ENCODE data around the gene HMOX2.

HMOX2 gene

GRCh38 chr16:4475880-4476788, at the start of gene HMOX2:
Gene HMOX2 (plus strand): TSS chr16:4476398. CDS start chr16:4505525, 29,127 bp downstream.
- DNase-seq (ENCODE audit: low read depth): peak; percentile 89

GRCh38 chr16:4426722-4427372, 49.4 kb upstream of the HMOX2 start:
- DNase-seq (ENCODE audit: low read depth): no peak

- DNase-seq (ENCODE audit: low read depth): no peak
Observed at GRCh38 chr16:4428500-4428899, 47.7 kb upstream of the HMOX2 start.

- no peak for DNase-seq (ENCODE audit: low read depth)
Observed at GRCh38 chr16:4431023-4431422, 45.2 kb upstream of the HMOX2 start.

- DNase-seq (ENCODE audit: low read depth): no peak
Observed at GRCh38 chr16:4433228-4433627, 43.0 kb upstream of the HMOX2 start.

GRCh38 chr16:4433914-4434787, 42.0 kb upstream of the HMOX2 start:
- DNase-seq (ENCODE audit: low read depth): no peak

GRCh38 chr16:4435337-4436067, 40.7 kb upstream of the HMOX2 start:
- no peak for DNase-seq (ENCODE audit: low read depth)

- no peak for DNase-seq (ENCODE audit: low read depth)
Observed at GRCh38 chr16:4437366-4437765, 38.8 kb upstream of the HMOX2 start.

- DNase-seq (ENCODE audit: low read depth): no peak
Observed at GRCh38 chr16:4442371-4442770, 33.8 kb upstream of the HMOX2 start.

- no peak for DNase-seq (ENCODE audit: low read depth)
Observed at GRCh38 chr16:4443271-4443670, 32.9 kb upstream of the HMOX2 start.

- DNase-seq (ENCODE audit: low read depth): no peak
Observed at GRCh38 chr16:4443986-4444385, 32.2 kb upstream of the HMOX2 start.

GRCh38 chr16:4450430-4450829, 25.8 kb upstream of the HMOX2 start:
- DNase-seq (ENCODE audit: low read depth): no peak

GRCh38 chr16:4450931-4451519, 25.2 kb upstream of the HMOX2 start:
- no peak for DNase-seq (ENCODE audit: low read depth)

- no peak for DNase-seq (ENCODE audit: low read depth)
Observed at GRCh38 chr16:4452674-4453073, 23.5 kb upstream of the HMOX2 start.

- DNase-seq (ENCODE audit: low read depth): no peak
Observed at GRCh38 chr16:4454623-4455022, 21.6 kb upstream of the HMOX2 start.

GRCh38 chr16:4455081-4455480, 21.1 kb upstream of the HMOX2 start:
- no peak for DNase-seq (ENCODE audit: low read depth)

- no peak for DNase-seq (ENCODE audit: low read depth)
Observed at GRCh38 chr16:4455951-4456350, 20.2 kb upstream of the HMOX2 start.

GRCh38 chr16:4460936-4461249, 15.3 kb upstream of the HMOX2 start:
- DNase-seq (ENCODE audit: low read depth): no peak

GRCh38 chr16:4461250-4462085, 14.7 kb upstream of the HMOX2 start:
- no peak for DNase-seq (ENCODE audit: low read depth)

GRCh38 chr16:4463522-4464163, 12.6 kb upstream of the HMOX2 start:
- no peak for DNase-seq (ENCODE audit: low read depth)

Data from activated gamma-delta T cell treated with anti-CD3 and anti-CD28 coated beads, Interleukin-2, amount 50 U/mL, for 16 hours (primary cell).